NCI-H1694 (cell line): ENCODE results near the gene PRUNE1.
A peak's percentile ranks its signal among the peaks of the same experiment; 100 is the strongest.

Experiments used
- DNase-seq: peaks from one replicate; lab custom pipeline; 2025; lab: John Stamatoyannopoulos, UW

Gene PRUNE1

DNA sequence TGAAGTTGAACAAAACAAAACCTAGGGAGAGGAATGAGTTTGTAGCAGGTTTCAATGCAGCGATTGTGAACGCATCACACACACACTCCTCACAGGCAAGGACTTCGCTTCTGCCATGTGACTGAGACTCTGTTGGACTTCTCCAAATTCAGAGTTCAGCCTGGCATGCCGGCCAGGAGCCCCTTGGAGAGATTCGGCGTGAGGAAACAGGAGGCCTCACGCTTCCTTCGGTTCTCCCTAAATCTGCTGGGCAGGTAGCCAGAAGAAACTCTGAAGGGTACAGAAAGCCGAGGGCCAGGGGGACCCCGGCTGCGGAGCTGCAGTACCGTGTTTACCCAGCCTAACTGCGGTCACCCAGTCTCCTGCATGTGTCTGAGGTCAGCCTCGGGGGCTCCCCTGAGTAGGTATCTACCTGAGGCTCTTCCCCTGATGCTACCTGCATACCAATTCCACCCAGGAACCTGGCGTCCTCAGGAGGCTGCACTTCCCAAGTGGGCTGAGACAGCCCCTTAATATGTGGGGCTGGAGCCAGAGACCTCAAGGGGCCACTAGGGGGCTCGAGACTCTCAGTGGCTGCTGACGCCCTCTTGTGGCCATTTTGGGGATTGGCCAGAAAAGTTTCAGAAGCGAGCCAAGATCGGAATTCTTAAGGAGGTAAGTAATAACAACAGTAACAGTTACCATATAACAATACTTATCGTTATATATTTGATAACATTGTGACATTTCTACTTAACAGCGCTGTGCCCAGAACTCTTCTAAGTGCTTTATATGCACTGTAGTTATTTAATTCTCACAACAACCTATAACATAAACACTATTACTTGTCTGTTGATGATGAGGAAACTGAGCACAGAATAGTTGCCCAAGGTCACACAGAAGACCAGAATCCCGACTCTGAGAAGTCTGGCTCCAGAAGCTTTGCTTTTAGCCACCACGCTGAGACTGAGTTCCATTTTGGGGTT lies 28.9 kb upstream of the PRUNE1 start:
- peak; percentile 92 for DNase-seq

DNA sequence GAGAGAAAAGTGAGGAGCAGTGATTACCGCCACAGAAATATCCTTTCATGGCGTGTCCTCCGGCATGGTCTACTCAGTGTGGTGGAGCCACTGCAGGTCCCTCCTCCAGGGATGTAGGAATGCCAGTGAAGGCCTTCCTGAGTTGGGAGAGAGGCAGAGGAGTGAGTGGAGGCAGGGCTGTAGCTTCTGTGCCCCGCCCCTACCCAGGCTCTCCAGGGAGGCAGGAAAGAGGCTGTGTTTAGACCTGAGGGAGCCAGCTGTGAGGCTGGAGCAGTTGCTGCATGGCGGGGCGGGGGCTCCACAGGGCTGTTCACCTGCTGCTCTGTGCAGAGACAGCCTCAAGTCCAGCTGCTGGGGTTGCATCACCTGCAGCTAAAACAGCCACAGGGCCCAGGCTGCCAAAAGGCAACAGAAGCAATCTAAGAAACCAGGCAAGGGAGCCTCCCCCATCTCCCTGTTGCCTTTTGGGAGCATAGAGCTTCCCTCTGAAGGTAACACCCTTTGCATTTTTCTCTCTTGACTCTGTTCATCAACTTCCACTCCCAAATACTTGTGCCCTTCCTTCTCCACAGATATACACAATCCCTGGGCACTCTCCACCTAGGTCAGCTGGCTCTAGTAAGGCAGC lies 27.0 kb upstream of the PRUNE1 start:
- no peak for DNase-seq

DNA sequence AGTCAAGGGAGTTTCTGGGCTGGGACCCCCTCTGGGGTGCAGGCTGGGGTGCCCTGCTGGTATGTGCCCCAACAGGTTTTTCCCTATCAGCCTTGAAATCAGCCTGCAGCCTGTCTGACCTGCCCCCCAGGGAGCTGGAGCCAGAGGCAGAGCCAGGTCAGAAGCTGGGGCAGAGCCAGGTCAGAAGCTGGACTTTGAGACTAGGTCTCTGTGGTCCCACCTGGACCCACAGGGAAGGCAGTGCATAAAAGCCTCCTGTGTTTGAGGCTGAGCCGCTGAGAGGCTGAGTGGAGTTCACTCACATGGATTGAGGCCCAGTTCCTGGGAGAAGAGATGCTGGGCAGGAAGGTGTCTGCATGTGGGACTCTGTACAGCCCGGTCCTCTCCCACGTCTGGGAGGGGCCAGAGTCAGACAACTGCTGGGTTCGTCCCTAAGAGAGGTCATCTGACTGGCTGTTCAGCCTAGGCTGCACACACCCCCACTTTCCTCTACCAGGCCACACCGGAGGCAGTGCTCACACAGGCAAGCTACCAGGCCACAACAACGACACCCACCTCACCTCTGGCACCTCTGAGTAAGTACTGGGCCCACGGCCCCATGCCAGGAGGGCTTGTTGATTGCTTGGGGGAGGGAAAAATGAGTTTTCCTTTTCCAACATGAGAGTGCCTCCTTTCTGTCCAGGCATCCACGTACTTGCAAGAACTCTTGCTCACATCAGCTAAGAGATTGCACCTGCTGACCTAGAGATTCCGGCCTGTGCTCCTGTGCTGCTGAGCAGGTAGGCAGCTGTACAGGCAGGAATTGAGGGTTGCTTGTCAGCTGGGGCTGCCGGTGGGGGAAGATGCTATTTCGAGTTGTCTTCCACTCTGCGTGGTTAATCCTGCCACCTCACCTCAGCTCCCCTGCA lies 26.2 kb upstream of the PRUNE1 start, which contains the start of gene ANXA9:
Gene ANXA9, plus strand, starts transcription at position 488 of the 908 bp plus-strand sequence. CDS start 814 bp downstream, outside the sequence.
- DNase-seq, result no peak

DNA sequence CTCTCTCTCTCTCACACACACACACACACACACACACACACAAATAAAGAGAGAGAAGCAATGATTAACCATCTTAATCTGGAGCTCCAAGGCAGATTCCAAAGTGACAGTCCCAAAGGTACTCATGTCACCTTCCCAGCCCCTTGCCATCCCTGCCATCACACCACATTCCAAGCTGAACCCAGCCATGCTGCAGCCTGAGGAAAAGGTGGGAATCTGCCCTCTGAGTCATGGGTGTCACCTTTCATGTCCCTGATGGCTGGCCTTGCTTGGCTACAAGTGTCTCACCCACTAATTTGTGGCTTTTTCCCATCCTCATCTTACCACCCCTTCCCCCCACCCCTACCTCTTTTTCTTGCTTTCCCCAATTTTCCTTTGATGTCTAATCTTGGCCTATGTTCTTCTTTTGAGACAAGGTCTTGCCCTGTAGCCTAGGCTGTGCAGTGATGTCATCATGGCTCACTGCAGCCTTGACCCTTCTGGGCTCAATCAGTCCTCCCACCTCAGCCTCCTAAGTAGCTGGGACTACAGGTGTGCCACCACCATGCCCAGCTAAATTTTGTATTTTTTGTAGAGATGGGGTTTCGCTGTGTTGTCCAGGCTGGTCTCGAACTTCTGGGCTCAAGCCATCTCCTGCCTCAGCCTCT lies 22.9 kb upstream of the PRUNE1 start:
- DNase-seq, result no peak

DNA sequence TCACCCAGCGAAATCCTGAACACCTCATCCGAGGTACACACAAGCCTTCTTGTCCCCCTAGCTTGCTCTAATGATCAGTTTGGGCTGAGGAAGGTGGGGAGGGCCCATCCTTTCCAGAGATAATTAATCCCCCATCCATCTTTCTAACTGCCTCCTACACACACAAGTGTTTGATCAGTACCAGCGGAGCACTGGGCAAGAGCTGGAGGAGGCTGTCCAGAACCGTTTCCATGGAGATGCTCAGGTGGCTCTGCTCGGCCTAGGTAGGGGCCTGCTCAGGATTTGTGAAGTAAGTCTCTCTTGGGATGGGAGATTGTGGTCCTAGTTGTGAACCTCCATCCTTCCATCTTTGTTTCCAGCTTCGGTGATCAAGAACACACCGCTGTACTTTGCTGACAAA lies 20.3 kb upstream of the PRUNE1 start:
- no peak for DNase-seq

DNA sequence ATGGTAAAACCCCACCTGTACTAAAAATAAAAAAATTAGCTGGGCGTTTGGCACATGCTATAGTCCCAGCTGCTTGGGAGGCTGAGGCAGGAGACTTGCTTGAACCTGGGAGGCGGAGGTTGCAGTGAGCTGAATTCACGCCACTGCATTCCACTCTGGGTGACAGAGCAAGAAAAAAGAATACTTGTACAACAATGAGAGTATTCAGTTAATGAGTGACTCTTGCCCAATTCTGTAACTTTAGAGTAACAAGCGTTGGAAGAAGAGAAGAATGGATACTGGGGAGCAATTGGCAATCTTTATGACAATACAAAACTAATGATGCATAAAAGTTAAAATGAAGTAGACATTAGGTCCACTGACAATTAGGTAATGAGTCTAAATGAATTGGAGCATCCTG lies 15.6 kb upstream of the PRUNE1 start:
- no peak for DNase-seq

DNA sequence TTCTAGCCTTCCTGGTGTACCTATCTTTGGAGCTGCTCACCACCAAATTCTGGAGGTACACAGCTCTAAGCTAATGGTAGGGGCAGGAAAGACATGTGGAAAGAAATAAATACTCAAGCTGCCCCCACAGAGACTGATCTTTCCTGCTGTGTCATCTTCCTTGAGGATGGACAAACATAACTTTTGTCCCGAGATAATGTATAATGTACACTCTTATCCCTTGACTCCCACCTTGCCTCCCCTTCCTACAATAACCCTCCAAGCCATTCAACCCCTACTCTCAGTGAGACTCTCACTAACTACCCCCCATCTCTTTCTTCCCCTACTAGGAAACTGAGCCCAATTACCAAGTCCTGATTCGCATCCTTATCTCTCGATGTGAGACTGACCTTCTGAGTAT lies 14.0 kb upstream of the PRUNE1 start:
- no peak for DNase-seq

DNA sequence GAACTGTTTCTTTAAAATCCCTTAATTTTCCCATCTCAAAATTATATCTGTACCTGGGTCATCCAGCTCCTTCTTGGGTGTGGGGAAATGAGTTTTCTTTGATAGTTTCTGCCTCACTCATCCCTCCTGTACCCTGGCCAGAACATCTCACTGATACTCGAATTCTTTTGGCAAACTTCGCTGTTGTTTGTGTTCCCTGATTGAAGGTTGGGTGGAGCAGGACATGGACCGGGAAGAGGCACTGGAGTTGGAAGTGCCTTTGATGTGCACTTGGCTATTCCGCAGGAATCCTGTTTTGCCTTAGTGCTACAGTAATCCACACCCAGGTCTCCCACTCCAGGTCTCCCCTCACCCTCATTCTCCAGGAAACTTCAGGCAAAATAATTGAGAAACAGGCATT lies 12.8 kb upstream of the PRUNE1 start:
- DNase-seq, result no peak

DNA sequence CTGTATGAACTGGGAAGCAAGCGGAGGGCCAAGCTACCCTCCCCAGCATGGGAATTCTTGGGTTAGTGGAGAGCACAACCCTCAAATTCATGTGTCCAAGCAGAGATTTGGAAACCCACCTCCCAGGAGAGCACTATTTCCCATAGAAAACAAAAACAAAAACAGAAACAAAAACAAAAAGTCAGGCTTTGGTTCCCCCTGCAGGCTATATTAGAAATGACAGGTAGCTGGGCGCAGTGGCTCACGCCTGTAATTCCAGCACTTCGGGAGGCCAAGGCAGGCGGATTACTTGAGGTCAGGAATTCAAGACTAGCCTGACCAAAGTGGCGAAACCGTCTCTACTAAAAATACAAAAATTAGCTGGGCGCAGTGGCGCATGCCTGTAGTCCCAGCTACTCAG lies 12.4 kb upstream of the PRUNE1 start:
- peak; percentile 19 for DNase-seq

DNA sequence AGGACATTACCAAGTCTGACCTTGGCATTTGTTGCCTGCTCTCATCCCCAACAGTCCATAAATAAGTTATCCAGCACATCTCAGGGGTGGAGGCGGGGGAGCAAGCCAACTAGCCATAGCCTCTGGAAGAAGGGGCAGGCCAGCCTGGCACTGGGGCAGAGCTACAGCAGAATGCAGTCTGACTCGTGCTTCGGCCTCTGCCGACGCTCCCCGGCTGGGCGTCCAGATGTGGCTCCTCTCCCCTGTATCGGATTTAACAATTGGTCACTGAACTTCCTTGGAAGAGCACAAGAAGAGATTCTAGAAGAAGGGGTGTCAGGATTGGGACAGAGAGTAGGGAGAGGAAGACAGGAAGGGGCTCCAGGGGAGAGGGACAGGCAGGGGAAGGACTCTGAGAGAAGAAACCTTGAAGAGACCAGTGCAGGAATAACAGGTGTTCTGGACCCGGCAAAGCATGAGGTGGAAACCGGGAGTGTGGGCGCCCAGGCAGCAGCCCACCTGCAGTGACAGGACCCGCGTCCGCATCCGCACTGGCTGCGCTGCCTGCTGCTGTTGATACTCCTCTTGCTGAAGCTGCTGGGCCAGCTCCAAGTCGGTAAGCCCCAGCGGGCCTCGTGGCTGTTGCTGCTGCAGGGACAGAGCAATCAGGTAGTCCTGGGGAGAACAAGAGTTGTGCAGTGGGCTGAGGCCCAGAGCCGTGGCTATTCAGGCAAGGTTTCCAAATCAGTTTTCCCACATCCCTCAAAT lies 10.9 kb upstream of the PRUNE1 start:
- no peak for DNase-seq

DNA sequence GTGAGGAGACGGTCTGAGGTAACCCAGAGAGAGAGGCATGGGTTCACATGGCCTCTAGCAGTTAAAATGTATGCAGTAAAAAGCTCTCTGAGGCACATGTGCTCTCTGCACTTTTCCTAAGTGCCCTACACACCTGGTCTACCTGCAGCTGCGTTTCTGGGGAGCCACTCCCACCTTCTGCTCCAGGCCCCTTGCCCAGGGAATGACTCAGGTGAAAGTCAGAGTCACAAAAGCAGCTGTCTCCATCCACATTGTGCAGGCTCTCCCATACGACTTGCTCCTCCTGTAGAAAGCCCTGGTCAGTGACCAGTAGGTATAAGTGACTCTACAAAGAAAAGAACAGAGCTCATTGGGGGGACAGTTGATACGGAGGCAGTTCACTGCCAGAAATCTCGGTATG lies 10.3 kb upstream of the PRUNE1 start:
- DNase-seq, result no peak

DNA sequence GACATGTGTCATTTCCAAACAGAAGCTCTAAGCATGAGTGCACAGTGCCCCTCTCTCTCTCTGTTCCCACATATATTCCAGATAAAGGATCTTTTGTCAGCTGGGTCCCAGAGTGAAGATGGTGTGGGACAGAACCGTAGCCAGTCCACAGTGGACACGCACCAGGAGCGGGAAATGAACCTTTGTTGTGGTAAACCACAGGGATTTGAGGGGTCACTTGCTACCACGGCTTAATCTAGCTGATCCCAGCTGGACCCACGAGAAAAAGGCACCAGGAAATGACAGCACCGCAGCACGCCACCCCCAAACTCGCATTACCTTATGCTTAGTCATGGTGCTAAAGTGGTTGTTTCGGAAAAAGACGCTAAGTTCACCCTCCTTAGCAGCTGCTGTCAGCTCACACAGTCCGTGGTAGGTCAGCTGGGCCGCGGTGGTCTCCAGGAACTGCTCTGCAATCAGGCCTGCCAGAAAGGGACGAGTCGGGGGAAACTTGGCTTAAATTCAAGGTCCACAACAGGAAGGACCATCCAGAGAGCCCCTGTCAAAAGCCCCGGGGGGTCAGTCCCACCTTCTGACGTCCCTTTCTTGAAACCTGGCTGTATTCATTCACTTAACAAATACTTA lies 9.1 kb upstream of the PRUNE1 start:
- no peak for DNase-seq

DNA sequence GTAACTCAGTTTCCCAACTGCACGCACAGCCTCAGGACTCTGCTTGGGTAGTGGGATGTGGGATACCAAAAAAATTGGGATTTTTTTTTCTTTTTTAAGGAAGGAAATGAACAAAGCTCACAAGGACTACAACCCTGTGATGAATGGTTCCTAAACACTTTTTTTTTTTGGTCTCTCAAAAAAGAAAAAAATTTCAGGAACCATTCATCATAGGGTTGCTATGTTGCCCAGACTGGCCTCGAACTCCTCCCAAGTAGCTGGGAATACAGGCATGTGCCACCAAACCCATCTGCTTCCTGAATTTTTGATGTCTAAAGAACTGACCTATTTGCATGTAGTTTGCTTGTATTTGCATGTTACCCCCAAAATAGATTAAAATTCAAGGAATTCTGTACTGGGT lies 8.3 kb upstream of the PRUNE1 start:
- no peak for DNase-seq

DNA sequence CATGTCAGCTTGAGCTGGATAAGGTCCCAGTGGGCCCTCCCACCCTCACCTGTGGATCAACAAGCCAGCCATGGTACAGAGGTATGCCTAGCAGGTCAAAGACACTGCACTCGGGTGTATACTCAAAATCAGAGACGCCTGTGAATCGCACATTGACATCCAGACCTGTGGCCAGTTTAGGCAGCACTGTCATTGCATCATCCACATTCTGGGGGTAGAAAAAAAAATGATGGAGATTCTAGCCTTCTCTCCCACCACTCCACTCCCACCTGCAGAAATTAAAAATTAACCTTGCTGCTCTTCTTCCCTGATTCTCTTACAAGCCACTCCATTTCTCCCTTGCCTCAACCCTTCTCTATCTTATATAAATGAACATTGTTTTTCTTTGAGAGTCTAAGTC lies 7.8 kb upstream of the PRUNE1 start:
- DNase-seq, result no peak

DNA sequence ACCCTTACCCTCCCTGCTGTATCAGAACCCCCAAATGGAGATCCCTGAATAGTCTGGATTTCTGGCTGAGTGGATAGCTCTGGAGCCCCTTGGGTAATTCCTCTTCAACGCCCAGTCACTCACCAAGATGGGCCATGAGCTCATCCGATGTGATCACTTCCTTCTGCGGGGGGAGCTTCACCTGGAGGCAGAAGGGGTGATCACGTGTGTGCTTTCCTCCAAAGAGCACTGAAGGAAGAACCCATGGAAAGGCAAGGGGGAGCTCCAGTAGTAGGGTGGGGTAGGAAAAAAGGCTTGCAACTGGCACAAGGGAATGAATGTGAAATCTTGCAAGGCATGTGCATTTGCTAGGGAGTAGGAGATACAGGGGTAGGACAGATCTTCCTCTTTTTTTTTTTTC lies 6.6 kb upstream of the PRUNE1 start:
- no peak for DNase-seq

DNA sequence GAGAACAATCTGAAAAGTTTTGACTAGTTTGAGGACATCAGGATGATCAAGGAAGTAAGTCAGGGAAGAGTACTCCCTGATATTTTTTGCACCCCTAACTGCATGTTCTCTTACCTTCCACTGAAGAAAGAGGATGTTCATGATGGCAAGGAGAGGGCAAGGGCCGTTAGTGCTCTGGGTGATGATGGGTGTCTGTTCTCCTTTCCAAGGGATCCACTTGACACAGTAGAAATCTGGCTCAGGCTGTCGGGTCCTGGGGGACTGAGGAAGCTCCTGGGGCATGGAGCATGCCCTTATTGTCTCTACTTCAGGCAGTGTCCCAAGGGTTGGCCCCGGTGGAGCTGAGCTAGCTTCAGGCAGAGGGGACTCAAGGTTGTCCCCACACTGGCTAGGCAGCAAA lies 6.2 kb upstream of the PRUNE1 start:
- DNase-seq, result no peak

DNA sequence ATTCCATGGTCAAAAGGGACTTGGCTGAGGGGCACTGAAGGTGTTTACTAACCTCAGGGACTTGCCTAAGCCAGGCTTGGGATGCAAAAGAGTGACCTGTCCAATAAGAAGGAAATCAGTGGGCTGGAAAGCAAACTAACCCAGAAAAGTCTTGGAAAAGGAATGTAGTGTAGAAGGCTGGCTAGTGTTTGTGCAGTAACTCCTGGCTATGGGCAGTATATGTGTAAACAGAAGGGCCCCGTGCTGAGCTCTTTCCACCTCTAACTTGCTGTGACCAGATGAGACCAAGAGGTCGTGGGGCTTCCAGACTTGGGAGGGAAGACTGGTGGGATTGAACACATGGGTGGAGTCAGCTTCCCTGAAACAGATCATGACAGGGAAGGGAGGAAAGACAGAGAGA lies 5.6 kb upstream of the PRUNE1 start:
- no peak for DNase-seq

DNA sequence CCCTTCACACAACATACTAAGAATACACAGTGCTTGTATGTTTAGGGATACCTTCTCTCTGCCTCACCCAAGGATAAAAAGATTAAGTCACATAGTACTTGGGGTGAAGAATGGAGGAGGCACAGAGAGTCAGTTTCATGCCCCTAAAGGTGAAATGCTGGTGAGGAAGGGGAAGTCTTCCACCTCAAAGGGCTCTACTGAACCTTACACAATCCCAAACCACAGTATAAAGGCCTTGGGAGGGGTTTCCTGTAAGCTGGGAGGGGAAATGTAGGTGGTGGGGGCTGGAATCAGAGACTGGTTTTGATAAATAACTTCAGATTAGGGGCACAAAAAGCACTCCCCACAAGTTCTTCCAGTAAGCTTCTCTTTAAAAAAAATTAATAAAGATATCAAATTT lies 5.1 kb upstream of the PRUNE1 start:
- DNase-seq, result no peak

DNA sequence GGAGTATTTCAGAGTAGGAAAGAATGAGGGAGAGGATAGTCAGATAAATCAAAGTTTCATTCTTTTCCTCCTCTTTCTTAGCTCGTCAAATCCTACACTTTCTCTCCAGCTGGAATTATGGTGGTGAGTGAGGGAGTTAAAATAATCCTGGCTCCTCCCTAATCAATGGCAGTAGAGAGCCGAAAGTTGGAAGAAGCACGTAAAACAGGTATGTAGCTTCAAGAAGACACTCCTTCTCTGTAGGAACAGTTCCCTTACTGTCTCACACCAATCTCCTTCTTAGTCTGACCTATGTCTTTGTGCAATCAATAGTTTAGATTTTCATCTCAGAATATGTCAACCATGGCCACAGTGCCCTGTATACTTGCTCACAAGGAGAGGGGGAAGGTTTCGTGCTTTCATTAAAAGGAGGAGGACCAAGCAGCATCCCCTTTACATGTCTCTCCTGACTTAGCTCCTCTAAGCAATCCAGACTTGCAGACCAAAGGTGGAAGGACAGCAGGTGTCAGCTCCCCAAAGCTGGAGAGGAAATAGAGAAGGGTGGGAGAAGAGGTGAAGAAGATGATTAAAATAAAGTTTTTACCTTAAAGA lies 2.4 kb upstream of the PRUNE1 start:
- DNase-seq, result no peak

DNA sequence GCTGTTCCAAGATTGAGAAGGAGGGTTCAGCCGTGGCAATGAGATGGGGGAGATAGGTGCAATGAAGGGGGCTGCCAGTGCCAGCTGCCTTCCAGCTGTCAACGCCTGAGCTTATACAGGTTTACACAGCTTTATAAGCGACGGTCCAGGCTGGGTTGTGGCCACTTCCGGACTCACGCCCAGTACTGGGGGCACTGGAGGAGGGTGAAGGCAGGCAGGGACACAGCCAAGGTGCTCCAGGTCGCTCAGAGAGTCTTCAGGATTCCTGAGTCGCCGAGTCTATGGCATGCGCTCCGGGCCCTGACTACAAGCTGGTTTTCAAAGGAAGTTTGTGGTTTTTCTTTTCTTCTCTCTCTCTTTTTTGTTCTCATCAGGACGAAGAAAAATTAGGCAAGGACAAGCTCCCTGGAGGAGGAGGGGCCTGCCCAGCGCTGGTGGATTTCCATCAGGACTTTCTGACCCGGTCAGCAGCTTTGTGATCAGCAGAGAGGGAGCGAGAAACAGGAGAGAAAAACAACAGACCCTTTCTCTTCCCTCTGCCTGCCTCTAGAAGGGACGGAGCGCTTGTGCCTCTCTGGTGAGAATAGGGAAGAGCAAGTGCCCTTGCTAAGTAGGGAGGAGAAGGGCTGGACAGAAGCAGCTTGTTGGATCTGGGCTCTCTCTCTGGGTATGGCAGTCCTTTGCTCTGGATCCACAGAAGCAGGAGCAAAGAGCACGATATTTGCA lies 1.8 kb upstream of the PRUNE1 start, which contains the start of gene MINDY1:
Gene MINDY1, minus strand, starts transcription at position 576 of the 726 bp plus-strand sequence. CDS start 4,285 bp downstream, outside the sequence.
- peak; percentile 80 for DNase-seq
